Stimulated activated CD8-positive, alpha-beta memory T cell treated with anti-CD3 and anti-CD28 coated beads, Interleukin-4, amount 100 ng/mL, for 24 hours (primary cell): ENCODE measurements around the gene MESP2.

Source experiments
- DNase-seq: peaks from one replicate; pipeline ENCODE4 v3.0.0-alpha.2; 2020; ENCODE audit warnings: low read depth

MESP2 gene, protein sequence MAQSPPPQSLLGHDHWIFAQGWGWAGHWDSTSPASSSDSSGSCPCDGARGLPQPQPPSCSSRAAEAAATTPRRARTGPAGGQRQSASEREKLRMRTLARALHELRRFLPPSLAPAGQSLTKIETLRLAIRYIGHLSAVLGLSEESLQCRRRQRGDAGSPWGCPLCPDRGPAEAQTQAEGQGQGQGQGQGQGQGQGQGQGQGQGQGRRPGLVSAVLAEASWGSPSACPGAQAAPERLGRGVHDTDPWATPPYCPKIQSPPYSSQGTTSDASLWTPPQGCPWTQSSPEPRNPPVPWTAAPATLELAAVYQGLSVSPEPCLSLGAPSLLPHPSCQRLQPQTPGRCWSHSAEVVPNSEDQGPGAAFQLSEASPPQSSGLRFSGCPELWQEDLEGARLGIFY

DNA sequence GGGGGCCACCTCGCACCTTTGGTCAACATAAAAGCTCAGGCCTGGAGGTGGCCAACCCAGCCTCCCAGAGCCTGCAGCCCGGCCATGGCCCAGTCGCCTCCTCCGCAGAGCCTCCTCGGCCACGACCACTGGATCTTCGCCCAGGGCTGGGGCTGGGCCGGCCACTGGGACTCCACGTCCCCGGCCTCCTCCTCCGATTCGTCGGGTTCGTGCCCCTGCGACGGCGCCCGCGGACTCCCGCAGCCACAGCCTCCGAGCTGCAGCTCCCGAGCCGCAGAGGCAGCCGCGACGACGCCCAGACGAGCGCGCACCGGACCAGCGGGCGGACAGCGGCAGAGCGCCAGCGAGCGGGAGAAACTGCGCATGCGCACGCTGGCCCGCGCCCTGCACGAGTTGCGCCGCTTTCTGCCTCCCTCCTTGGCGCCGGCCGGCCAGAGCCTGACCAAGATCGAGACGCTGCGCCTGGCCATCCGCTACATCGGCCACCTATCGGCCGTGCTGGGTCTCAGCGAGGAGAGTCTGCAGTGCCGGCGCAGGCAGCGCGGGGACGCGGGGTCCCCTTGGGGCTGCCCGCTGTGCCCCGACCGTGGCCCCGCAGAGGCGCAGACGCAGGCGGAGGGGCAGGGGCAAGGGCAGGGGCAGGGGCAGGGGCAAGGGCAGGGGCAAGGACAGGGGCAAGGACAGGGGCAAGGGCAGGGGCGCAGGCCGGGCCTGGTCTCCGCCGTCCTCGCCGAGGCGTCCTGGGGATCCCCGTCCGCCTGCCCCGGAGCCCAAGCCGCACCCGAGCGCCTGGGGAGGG, at the start of gene MESP2:
MESP2 (plus strand) TSS at position 59 of the 799 bp plus-strand sequence; CDS start at position 85, 26 bp downstream.
- peak; percentile 34 for DNase-seq

GRCh38 chr15:89728254-89728653, 47.9 kb upstream of the MESP2 start:
- no peak for DNase-seq

GRCh38 chr15:89731275-89731674, 44.9 kb upstream of the MESP2 start:
- DNase-seq, result no peak

- no peak for DNase-seq
Measured at GRCh38 chr15:89732451-89733172, 43.5 kb upstream of the MESP2 start.

GRCh38 chr15:89735773-89736172, 40.4 kb upstream of the MESP2 start:
- no peak for DNase-seq

GRCh38 chr15:89740137-89740536, 36.0 kb upstream of the MESP2 start:
- DNase-seq, result peak; percentile 25

GRCh38 chr15:89743011-89743410, 33.1 kb upstream of the MESP2 start:
- no peak for DNase-seq

DNA sequence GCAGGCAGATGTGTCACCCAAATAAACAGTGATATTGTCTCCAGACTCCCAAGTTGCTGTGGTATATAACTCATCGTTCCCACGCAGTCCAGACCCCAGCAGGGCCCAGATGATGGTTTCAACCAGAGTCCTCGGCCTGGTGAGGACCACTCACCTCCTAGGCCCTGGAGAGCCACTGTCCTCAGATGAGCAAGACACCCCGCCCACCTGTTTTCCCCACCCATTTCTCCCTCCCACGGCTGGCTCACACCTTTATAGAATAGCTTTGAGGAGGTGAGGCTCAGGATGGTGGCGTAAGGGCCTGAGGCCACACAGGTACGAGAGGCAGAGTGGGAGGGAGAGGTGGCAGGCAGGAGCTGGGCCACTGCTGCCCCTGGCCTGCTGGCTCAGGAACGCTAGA, 32.5 kb upstream of the MESP2 start:
- no peak for DNase-seq

- DNase-seq, result no peak
Measured at GRCh38 chr15:89745131-89745530, 31.0 kb upstream of the MESP2 start.

- no peak for DNase-seq
Measured at GRCh38 chr15:89745768-89746167, 30.4 kb upstream of the MESP2 start.

DNA sequence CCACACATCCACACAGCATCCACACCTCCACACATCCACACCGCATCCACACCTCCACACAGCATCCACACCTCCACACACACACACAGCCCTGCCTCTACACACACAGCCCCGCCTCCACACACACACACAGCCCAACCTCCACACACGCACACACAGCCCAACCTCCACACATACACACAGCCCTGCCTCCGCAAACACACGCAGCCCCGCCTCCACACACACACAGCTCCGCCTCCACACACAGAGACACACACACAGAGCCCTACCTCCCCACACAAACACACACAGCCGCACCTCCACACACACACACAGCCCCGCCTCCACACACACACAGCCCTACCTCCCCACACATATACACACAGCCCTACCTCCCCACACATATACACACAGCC, 29.7 kb upstream of the MESP2 start:
- no peak for DNase-seq

DNA sequence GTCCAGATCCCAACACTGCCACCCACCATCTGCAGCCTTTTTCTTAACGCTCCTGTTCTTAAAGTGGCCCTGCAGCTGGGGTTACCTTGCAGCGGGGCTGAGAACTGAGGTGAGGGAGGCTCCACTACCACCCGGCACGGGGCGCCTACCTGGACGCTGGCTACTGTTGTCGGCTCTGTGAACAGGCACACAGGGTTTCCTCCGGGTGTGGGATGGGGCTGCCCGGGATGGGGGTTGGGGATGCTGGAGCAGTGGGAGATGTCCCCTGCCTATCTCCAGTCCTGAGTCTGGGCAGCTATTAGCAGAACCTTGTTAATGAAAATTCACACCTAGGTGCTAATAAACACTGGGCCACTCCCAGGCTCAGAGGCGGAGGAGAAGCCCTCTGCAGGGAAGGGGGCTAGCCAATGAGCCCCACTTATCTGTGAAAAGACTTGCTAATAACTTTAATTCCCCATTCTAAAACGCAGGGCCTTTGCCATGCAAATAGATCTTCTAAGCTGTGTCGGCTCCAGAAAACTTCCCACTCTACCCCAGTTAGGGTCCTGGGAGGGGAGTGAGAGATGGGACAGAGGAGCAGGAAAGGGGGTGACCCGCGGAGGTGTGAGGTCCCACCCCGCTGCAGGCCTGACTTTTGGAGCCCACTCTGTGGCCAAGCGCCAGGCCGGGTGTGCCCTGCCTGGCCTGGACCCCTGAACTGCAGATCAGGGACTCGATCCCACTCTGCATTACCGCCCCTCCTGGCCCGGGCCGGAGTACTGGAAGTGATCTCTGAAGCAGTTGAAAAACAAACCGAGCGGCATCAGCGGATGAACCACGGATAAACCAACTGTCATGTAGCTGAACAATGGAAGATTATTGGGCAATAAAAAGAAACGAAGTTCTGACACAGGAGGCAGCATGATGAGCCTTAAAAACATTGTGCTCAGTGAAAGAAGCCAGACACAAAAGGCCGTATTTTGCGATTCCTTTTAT, 28.1 kb upstream of the MESP2 start:
- no peak for DNase-seq

GRCh38 chr15:89749054-89749453, 27.1 kb upstream of the MESP2 start:
- no peak for DNase-seq

GRCh38 chr15:89749526-89749925, 26.6 kb upstream of the MESP2 start:
- no peak for DNase-seq

- no peak for DNase-seq
Measured at GRCh38 chr15:89749951-89750559, 26.1 kb upstream of the MESP2 start.

DNA sequence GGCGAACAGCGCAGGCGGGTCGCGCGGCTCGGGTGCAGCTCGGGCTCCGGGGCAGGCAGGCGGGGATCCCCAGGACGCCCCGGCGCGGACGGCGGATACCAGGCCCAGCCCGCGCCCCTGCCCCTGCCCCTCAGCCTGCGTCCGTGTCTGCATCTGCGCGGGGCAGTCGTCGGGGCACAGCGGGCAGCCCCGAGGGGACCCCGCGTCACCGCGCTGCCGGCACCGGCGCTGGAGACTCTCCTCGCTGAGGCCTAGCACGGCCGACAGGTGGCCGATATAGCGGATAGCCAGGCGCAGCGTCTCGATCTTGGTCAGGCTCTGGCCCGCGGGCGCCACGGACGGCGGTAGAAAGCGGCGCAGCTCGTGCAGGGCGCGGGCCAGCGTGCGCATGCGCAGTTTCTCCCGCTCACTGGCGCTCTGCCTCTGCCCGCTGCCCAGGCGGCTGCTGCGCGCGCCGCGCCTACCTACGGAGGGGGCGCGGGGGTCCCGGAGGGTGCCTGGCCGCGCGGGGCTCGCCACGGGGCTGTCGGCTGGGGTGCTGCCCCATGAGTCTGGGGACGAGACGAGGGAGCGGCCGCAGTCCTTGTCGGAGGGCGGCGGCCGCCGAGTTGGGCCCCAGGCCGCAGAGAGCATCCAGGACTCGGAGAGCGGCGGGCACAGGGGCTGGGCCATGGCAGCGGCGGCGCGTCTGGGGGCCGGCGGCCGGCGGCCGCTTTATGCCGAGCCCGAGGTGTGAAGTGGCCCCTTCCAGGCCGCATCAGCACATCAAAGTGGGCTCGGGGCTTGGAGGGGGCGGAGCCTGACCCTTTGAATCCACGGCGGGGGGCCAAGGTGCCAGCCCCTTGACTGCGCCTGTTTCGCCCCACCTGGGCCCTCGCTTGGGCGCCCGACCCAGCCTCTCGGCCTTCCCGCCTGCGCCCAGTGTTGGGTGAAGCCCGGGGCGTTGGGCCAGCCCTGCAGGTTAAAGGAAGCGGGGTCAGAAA, 25.3 kb upstream of the MESP2 start, which contains the start of gene MESP1:
MESP1 (minus strand) TSS at position 690 of the 983 bp plus-strand sequence; CDS start at position 672, 18 bp downstream.
- peak; percentile 82 for DNase-seq

GRCh38 chr15:89751748-89752147, 24.4 kb upstream of the MESP2 start:
- no peak for DNase-seq

DNA sequence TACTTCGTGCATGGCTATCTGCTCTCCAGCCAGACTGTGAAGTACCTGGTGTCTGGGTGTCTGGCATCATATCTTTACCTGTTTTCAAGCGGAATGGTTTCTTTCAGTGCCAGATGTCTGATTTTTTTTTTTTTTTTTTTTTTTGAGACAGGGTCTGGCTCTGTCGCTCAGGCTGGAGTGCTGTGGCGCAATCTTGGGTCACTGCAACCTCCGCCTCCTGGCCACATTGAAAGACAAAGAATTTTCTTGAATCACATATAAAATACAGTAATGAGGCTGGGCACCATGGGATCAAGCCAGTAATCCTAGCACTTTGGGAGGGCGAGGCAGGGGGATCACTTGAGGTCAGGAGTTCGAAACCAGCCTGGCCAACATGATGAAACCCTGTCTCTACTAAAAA, 22.3 kb upstream of the MESP2 start:
- no peak for DNase-seq

DNA sequence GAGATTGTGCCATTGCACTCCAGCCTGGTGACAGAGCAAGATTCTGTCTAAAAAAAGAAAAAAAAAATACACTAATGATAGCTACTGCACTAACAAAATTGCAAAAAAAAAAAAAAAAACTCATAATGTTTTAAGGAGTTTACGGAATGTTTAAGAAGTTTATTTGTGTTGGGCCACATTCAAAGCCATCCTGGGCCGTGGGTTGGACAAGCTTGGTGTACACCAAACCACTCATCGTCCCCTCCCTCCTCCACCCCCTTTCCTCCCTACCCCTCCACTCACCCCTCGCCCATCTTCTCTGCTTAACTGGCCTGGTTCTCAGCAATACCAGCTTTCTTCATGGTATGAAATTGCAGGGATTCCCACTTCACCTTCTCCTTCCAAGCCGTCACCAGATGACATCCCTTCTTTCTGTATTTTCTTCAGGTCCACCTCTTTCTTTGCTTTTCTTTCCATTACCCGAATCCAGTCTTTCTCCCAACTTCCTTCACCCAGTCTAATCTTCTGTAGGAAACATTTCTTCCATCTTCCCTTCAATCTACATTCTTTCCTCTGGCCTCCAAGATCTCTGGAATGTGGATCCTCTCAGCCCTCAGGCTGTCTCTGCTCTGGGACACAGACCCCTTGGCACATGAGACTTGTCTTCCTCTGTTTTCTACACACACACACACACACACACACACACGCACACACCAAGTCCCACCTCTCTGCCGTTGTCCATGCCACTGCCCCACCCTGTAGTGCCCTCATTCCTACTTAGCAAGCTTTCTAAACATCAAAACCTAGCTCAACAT, 21.6 kb upstream of the MESP2 start:
- DNase-seq, result no peak
